Gastrocnemius medialis (tissue), 4 donors: ENCODE results near the gene ESYT2.

ENCODE experiments used
- POLR2A ChIP-seq, 2 donors: fragments of 450-650 bp; IDR thresholded peaks; one replicate each; pipeline ENCODE4 v1.6.1; 2017; ENCODE audit warnings: antibody characterized with exemption in 2 of 2, mild to moderate bottlenecking in 2 of 2, moderate library complexity in 2 of 2
- TF ChIP-seq, protein P1 (sequence below), 5 experiments: fragments of 450-650 bp in 3 of 5; fragments of 200-600 bp in 2 of 5; sonication (generic) in 2 of 5; IDR thresholded peaks in 4 of 5; conservative IDR thresholded peaks in 1 of 5; 1 replicate in 4 of 5; 2 replicates in 1 of 5; pipeline ENCODE4 v1.5.1; 2016 to 2019; ENCODE audit warnings: antibody characterized with exemption in 5 of 5, mild to moderate bottlenecking in 3 of 5, moderate library complexity in 3 of 5

DNA sequence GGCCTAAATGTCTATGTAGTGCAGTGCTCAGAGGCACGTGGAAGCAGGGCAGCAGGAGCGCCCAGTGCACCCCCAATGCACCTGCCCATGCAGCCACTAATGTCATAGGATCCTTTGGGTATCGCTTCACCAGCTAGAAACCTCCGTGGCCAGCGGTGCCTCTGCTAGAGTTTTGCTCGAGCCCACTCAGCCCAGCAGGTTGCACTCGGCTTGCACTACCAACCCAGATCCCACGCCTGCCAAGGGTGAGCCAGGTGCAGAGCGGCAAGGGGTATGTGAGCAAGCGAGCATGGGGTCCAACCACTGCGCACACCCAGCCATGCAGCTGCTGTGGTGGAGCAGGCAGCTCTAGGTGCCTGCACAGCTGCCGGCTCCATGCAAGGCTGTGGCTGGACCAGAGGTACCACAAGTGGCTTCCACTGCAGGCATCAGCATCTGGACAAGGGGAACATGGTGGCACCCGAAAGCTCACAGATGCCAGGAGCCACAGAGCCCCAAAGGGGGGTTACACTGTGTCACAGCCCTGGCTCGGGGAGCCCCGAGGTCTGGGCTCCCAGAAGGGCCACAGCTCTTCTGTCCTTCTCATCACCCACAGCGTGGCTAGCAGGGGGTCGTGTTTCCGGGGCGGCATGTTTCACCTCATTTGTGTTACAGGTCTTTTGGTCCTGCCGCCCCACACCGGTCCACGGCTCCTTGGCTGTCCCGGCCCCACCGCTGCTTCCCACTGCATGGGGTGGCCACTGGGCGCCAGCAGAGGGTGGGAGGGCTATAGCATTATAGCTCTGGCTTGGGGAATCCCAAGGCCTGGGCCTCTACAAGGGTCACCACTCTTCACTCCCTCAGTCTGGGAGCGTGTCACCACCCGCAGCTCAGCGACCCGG, 122.4 kb downstream of the ESYT2 start:
- TF ChIP-seq, protein P1, sequence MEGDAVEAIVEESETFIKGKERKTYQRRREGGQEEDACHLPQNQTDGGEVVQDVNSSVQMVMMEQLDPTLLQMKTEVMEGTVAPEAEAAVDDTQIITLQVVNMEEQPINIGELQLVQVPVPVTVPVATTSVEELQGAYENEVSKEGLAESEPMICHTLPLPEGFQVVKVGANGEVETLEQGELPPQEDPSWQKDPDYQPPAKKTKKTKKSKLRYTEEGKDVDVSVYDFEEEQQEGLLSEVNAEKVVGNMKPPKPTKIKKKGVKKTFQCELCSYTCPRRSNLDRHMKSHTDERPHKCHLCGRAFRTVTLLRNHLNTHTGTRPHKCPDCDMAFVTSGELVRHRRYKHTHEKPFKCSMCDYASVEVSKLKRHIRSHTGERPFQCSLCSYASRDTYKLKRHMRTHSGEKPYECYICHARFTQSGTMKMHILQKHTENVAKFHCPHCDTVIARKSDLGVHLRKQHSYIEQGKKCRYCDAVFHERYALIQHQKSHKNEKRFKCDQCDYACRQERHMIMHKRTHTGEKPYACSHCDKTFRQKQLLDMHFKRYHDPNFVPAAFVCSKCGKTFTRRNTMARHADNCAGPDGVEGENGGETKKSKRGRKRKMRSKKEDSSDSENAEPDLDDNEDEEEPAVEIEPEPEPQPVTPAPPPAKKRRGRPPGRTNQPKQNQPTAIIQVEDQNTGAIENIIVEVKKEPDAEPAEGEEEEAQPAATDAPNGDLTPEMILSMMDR (IDR thresholded peaks at IDR 0.05 in 4 of 5, conservative IDR thresholded peaks at IDR 0.05 in 1 of 5), result no peak
- TF ChIP-seq POLR2A (IDR thresholded peaks at IDR 0.05), result no peak
